HL-60 (cell line): ENCODE results near the gene FBXO3.
"Not testable (repeated sequence)": the region's sequence is repeated elsewhere in the genome, so short reads cannot be mapped to it uniquely, and the experiment has no call there.

Experiments
- DNase-seq, 2 experiments: peaks; one replicate each; pipeline ENCODE4 v3.0.0-alpha.2; 2010 to 2020; ENCODE audit warnings: low read depth in 1 of 2, low spot score in 1 of 2
- H3K27ac ChIP-seq: fragments of 250-450 bp; sonication (Bioruptor Pico); replicated peaks from 2 replicates; pipeline ENCODE4 v1.5.1; 2020; ENCODE audit warnings: mild to moderate bottlenecking, moderate library complexity
- H3K27me3 ChIP-seq: fragments of 250-450 bp; sonication (Bioruptor Pico); 2 replicates; pipeline ENCODE4 v1.5.1; 2021; ENCODE audit warnings: mild to moderate bottlenecking, moderate library complexity; ENCODE audit not compliant: insufficient read depth, poor library complexity, severe bottlenecking
- H3K4me3 ChIP-seq: replicated peaks from 2 replicates; pipeline ENCODE4 v1.5.1; 2011; ENCODE audit warnings: mild to moderate bottlenecking, control low read depth, low read length; ENCODE audit not compliant: insufficient read depth
- GABPA ChIP-seq: IDR thresholded peaks from 2 replicates; pipeline ENCODE4 v1.6.1; 2012; ENCODE audit warnings: low read depth
- POLR2AphosphoS5 ChIP-seq: IDR thresholded peaks from 2 replicates; pipeline ENCODE4 v1.6.1; 2012; ENCODE audit warnings: low read depth
- REST ChIP-seq: IDR thresholded peaks from 2 replicates; pipeline ENCODE4 v1.6.1; 2012; ENCODE audit warnings: low read depth; ENCODE audit not compliant: insufficient replicate concordance
- SPI1 ChIP-seq: IDR thresholded peaks from 2 replicates; pipeline ENCODE4 v1.6.1; 2012; ENCODE audit warnings: low read depth, mild to moderate bottlenecking, borderline replicate concordance
- long read RNA-seq: library from polyadenylated mRNA; unstranded; transcript quantifications from one replicate; pipeline ENCODE4 v2.0.0, GENCODE V29; 2020
- TF ChIP-seq, protein P1 (sequence below): IDR thresholded peaks from one replicate; pipeline ENCODE4 v1.5.1; 2011; ENCODE audit warnings: low read length, control low read depth, inconsistent platforms; ENCODE audit not compliant: insufficient read depth

The FBXO3 gene, protein sequence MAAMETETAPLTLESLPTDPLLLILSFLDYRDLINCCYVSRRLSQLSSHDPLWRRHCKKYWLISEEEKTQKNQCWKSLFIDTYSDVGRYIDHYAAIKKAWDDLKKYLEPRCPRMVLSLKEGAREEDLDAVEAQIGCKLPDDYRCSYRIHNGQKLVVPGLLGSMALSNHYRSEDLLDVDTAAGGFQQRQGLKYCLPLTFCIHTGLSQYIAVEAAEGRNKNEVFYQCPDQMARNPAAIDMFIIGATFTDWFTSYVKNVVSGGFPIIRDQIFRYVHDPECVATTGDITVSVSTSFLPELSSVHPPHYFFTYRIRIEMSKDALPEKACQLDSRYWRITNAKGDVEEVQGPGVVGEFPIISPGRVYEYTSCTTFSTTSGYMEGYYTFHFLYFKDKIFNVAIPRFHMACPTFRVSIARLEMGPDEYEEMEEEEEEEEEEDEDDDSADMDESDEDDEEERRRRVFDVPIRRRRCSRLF
- long read RNA-seq, transcript FBXO3-201 (11 exons, 2,397 nt), result major isoform, 18 of 39 reads
- long read RNA-seq, transcript FBXO3-202 (10 exons, 1,672 nt), result minor isoform, 12 of 39 reads
- long read RNA-seq, partial matches to known transcripts, result 2 of 39 reads
- long read RNA-seq, other reads (novel, unspliced or antisense), result 7 of 39 reads

- Histone ChIP-seq H3K4me3 (peak within 1 kb of the TSS; percentile 99), H3K27ac (peak within 1 kb of the TSS; percentile 61), H3K27me3 (peaks cover 15% of the 10 kb centered on the region)
- DNase-seq, result peak; percentile 47 to 70
- TF ChIP-seq SPI1, result no peak
- peak; percentile 68; the same call in 1 of the 2 replicates for TF ChIP-seq POLR2AphosphoS5
These were observed at the start of gene FBXO3 for GRCh38 chr11:33773987-33774735. TSS of gene FBXO3 (minus strand) at chr11:33774520. CDS start at chr11:33774497, 23 bp downstream.

DNA sequence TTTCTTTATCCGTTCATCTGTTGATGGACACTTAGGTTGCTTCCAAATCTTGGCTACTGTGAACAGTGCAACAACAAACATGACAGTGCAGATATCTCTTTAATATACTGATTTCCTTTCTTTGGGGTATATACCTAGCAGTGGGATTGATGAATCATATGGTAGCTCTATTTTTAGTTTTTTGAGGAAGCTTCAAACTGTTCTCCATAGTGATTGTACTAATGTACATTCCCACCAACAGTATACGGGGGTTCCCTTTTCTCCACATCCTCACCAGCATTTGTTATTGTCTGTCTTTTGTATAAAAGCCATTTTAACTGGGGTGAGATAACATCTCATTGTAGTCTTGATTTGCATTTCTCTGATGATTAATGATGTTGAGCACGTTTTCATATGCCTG is 48.7 kb upstream of the FBXO3 start:
- not testable (repeated sequence) for DNase-seq, H3K4me3 ChIP-seq, H3K27ac ChIP-seq
- H3K27me3 ChIP-seq, result peaks cover 43% of the 10 kb centered on the region

DNA sequence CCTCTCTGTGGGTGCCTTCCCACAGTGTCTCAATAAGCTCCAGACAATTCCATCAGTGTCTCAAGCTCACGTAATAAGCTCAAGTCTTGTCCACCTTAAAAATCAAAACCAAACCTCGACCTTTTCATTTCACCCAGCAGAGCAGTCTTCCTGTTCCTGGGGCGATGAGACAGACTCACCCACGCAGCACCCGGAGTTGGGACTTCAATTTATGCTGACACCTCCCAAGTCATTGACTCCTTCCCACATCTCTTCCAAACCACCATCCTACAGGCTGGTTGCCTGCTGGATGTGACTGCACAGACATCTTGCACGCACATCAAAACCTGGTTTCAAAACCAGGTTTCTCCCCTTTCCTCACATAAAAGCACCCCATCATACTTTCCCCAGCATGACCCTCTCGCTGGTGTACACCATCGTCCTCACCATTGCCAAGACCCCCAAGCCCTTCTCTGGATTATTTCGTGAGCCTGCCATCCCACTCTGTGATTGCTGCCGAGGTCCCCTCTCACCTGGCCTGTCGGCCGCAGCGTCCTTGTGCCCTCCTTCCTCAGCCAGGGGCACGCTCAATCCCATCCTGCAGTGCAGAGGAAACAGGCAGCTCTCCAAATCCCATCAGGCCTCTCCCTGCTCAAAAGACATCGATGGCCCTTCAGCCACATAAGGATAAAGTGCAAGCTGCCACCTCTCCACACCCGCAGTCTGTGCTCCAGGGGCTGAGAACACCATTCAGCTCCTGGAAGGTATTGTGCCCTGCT is 45.1 kb upstream of the FBXO3 start:
- peaks cover 29% of the 10 kb centered on the region for H3K27me3 ChIP-seq
- no peak for DNase-seq
- no peak overlapping the region for H3K4me3 ChIP-seq
- no peak overlapping the region for H3K27ac ChIP-seq
- TF ChIP-seq SPI1 (no peak), GABPA (no peak), POLR2AphosphoS5 (no peak), REST (no peak)
- TF ChIP-seq, protein P1, sequence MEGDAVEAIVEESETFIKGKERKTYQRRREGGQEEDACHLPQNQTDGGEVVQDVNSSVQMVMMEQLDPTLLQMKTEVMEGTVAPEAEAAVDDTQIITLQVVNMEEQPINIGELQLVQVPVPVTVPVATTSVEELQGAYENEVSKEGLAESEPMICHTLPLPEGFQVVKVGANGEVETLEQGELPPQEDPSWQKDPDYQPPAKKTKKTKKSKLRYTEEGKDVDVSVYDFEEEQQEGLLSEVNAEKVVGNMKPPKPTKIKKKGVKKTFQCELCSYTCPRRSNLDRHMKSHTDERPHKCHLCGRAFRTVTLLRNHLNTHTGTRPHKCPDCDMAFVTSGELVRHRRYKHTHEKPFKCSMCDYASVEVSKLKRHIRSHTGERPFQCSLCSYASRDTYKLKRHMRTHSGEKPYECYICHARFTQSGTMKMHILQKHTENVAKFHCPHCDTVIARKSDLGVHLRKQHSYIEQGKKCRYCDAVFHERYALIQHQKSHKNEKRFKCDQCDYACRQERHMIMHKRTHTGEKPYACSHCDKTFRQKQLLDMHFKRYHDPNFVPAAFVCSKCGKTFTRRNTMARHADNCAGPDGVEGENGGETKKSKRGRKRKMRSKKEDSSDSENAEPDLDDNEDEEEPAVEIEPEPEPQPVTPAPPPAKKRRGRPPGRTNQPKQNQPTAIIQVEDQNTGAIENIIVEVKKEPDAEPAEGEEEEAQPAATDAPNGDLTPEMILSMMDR, result no peak

DNA sequence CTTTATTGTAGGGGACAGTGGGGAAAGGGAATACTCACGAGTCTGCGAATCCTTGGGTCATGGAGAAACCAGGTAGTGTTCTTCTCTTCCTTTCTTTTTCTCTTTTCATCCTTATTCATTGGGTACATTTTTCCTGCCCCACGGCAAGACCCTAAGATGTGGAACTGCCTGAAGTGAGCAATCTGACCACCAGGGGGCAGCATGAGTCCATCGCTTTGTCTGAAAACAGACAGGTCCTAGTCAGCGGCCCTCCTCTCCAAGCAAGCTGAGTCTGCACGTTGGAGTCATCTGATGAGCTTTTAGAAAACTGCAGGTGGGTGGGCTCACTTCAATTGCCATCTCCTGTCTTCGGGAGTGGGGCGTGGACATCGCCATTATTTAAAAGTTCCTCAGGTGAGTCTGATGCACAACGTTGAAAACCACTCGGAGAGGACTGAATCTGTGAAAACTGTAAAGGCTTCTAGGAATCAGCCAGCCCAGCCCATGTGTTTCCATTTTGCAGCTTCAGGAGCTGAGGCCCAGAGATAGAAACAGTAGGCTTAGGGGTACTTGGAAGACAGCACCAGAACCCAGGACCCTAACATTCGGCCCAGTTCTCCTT is 34.0 kb upstream of the FBXO3 start:
- no peak overlapping the region for H3K4me3 ChIP-seq
- TF ChIP-seq, protein P1, result peak; percentile 92
- no peak for TF ChIP-seq SPI1

DNA sequence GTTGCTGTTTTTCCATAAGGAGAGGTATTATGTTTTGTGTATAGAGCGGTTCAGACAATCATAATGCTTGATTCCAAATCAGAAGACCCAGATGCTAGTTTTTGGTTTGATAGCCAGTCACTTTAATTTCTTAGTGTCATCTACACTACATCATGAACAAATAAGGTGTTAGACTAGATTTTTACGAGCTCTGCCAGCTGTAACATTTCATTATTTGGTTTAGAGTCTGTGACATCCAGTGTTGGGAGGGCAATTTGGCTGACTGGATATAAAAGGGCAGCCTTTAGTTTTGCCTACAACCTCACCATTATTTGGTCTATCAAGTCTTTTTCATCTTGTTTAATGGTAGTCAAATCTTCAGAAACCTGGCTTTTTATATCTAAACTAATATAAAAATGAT is 30.2 kb upstream of the FBXO3 start:
- H3K27ac ChIP-seq, result no peak overlapping the region
- DNase-seq, result no peak
- no peak overlapping the region for H3K4me3 ChIP-seq
- no peak for TF ChIP-seq POLR2AphosphoS5
- no peak for TF ChIP-seq SPI1
- no peak for TF ChIP-seq GABPA
- TF ChIP-seq REST, result no peak
- TF ChIP-seq, protein P1, result no peak
- H3K27me3 ChIP-seq, result peaks cover 26% of the 10 kb centered on the region

More for the DNA sequence above, 34.0 kb upstream of the FBXO3 start:
- DNase-seq, result peak; percentile 54 to 79
- H3K27ac ChIP-seq, result no peak overlapping the region
- H3K27me3 ChIP-seq, result peaks cover 12% of the 10 kb centered on the region
